ENCODE results near the gene ZNF219.

The ZNF219 gene

DNA sequence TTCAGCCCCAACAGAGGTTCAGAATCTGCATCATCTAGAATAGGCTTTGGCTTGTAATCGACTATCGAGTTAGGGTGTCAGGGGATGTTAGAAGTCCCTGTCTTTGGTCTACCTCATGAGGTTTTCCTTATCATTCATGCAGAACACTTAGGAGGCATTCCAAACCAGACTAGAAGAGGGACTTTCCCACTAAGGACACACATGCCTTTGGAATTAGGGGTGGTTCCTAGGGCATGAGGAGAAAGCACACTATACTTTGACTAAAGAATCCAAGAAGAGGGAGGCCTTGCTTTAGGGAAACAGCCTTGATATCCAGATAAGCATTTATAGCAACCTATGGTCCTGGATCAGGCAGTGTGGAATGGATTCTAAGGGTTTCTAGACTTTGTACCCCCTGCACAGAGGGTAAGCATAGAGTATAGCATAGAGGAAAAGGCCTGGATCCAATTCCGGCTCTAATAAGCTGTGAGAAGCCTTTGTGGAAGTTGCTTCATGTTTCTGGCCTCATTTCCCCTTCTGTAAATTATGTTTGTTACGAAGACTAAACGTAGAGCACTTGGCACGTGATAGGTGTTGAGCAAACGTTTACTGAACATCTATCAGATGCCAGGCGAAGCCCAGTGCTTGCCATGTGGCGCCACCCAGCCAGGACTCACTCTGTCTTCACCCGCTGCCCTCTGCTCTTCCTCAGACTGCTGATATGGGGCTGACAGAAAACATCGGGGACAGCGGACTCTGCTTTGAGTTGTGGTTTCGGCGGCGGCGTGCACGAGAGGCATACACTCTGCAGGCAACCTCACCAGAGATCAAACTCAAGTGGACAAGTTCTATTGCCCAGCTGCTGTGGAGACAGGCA lies 13.2 kb downstream of the ZNF219 start:
- FAIRE-seq = no peak

DNA sequence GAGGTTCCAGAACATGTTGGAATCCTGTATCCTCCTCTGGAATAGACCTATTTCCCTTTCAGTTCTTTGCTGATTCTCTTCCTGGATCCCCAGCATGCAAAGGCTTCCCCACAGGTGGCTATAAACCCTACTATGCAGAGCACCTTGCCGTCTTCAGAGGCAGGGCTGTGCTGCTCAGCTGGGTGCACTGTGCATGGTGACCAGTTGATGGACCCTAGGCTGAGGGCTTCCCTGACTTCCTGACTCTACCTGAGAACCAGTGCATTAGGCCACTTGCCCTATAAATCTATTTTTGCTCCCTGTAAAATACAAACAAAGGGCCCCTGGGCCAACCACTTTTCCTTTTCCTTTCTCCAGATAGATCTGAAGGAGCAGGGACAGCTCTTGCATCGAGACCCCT lies 14.1 kb downstream of the ZNF219 start:
- FAIRE-seq = no peak

DNA sequence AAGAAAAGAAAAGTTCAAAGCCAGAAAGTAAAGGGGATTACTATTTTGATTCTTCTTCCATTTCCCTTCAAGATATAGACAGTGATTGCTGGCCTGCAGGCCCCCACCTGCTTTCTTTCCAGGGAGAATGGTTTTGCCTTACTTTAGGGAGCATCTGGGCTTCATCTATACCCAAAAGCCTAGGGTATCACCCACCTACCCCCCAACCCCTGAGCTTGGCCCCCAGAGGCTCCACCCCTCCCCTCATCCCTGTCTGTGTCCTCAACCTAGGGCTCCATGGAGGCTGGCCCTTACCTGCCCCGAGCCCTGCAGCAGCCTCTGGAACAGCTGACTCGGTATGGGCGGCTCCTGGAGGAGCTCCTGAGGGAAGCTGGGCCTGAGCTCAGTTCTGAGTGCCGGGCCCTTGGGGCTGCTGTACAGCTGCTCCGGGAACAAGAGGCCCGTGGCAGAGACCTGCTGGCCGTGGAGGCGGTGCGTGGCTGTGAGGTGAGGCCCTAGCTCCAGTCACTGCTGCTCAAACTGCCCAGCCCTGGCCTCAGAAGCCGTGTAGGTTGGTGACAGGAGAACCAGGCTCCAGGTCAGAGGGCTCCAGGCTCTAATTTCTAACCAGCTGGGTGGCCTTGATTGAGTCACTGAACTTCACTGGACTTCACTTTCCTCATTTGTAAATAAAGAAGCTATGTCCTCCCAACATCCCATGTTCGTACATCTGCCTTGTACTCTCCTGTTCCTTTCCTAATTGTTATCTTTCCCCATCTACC lies 14.7 kb downstream of the ZNF219 start:
- FAIRE-seq = no peak

DNA sequence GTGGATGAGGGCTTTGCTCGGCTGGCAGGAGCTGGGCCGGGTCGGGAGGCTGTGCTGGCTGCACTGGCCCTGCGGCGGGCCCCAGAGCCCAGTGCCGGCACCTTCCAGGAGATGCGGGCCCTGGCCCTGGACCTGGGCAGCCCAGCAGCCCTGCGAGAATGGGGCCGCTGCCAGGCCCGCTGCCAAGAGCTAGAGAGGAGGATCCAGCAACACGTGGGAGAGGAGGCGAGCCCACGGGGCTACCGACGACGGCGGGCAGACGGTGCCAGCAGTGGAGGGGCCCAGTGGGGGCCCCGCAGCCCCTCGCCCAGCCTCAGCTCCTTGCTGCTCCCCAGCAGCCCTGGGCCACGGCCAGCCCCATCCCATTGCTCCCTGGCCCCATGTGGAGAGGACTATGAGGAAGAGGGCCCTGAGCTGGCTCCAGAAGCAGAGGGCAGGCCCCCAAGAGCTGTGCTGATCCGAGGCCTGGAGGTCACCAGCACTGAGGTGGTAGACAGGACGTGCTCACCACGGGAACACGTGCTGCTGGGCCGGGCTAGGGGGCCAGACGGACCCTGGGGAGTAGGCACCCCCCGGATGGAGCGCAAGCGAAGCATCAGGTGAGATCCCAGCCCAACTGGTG lies 16.8 kb downstream of the ZNF219 start:
- no peak for FAIRE-seq

DNA sequence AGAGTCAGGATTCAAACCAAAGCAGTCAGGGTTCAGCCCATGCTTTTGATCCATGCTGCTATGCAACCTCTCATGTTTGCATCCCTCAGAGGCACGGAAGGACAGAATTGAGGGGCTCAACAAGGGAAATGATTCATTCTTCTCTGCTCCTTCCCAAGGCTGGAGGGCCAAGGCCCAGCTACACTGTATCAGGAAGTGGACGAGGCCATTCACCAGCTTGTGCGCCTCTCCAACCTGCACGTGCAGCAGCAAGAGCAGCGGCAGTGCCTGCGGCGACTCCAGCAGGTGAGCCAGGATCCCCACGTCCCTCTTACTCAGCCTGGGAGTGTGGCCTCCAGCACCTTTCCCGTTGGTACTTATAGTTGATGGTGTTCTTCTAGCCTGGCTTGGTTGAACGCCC lies 19.7 kb downstream of the ZNF219 start:
- FAIRE-seq = no peak

DNA sequence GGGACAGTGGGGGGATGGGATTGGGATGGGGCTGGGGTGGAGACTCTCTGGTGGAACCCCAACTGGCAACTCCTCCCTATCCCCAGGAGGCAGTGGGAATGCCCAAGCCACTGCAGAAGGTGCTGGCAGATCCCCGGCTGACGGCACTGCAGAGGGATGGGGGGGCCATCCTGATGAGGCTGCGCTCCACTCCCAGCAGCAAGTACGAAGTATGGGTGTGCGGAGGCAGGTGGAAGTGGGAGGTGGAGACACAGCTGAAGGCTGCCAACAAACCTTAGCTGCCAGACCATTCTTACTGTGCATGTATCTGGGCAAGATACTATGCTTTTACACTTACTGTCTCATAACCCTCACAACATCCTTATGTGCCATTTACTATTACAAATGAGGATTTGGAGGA lies 20.2 kb downstream of the ZNF219 start:
- FAIRE-seq = no peak

DNA sequence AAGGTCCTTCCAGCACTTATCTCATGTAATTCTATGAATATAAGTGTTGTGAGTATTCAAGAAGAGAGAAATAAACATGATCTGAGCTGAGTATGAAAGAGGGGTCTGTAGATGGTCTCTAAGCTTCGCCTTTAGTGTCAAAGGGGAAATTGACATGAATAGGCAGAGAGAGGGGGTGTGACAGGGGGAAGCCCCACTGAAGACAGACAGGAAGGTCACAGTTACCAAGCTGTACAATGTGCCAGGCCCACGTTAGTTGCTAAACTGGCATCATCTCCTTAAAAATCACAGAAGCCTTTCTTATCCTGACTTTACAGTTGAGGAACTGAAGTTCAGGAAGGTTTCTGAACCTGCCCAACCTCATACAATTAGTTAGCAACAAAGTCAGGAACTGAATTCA lies 20.8 kb downstream of the ZNF219 start:
- FAIRE-seq = no peak

DNA sequence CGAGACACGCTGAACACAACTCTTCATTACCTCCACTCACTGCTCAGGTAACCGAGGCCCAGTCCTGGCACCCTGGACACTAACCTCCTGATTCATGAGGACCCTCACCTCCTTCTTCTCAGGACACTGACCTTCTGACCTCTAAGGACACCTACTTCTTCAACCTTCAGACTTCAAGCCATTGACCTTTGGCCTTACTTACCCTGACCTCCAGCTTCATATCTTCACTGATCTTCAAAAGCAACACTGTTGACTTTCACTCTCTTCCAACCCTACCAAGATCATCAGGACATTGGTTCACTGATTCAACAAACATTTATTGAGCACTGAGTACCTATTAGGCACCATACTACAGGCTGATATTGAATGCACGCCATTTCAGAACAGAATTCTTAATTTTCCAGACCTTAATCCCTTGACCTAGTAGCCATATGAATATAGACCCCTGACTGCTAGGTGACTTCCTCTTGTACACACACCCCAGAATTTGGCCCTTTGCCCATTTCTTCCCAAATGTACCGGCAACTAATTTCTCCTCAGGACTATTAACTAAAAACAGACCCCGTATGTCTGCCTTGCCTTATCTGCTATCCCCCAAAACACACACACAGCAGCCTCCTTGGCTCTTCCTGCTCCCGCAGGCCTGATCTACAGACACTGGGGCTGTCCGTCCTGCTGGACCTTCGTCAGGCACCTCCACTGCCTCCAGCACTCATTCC lies 22.6 kb downstream of the ZNF219 start:
- FAIRE-seq = no peak

DNA sequence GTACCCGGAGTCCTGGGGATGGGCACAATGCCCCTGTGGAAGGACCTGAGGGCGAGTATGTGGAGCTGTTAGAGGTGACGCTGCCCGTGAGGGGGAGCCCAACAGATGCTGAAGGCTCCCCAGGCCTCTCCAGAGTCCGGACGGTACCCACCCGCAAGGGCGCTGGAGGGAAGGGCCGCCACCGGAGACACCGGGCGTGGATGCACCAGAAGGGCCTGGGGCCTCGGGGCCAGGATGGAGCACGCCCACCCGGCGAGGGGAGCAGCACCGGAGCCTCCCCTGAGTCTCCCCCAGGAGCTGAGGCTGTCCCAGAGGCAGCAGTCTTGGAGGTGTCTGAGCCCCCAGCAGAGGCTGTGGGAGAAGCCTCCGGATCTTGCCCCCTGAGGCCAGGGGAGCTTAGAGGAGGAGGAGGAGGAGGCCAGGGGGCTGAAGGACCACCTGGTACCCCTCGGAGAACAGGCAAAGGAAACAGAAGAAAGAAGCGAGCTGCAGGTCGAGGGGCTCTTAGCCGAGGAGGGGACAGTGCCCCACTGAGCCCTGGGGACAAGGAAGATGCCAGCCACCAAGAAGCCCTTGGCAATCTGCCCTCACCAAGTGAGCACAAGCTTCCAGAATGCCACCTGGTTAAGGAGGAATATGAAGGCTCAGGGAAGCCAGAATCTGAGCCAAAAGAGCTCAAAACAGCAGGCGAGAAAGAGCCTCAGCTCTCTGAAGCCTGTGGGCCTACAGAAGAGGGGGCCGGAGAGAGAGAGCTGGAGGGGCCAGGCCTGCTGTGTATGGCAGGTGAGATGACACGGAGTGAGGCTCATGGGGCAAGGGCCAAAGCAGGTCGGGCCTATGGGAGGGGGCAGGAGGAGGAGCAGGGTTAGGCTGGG lies 23.8 kb downstream of the ZNF219 start:
- no peak for FAIRE-seq

DNA sequence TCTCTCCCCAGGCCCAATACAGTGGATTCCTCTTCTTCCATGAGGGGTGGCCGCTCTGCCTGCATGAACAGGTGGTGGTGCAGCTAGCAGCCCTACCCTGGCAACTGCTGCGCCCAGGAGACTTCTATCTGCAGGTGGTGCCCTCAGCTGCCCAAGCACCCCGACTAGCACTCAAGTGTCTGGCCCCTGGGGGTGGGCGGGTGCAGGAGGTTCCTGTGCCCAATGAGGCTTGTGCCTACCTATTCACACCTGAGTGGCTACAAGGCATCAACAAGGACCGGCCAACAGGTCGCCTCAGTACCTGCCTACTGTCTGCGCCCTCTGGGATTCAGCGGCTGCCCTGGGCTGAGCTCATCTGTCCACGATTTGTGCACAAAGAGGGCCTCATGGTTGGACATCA lies 24.5 kb downstream of the ZNF219 start:
- FAIRE-seq = no peak

DNA sequence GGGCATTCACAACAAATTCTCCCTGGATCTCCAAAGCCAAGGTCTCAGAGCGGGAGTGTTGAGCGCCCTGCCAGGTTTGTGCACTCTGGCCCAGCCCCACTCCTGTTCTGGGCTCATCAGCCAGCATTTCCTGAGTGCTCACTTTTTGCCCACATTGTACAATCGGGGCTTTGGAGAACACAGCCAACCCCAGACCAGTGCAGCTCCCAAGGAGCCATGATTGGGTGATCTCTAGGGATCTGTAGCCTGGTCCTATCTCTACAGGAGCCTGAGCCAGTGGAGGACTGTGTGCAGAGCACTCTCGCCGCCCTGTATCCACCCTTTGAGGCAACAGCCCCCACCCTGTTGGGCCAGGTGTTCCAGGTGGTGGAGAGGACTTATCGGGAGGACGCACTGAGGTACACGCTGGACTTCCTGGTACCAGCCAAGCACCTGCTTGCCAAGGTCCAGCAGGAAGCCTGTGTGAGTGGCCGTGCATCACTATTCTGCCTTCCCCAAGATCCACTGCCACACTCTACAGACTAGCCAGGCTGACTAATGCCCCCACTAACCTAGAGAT lies 25.6 kb downstream of the ZNF219 start:
- no peak for FAIRE-seq

DNA sequence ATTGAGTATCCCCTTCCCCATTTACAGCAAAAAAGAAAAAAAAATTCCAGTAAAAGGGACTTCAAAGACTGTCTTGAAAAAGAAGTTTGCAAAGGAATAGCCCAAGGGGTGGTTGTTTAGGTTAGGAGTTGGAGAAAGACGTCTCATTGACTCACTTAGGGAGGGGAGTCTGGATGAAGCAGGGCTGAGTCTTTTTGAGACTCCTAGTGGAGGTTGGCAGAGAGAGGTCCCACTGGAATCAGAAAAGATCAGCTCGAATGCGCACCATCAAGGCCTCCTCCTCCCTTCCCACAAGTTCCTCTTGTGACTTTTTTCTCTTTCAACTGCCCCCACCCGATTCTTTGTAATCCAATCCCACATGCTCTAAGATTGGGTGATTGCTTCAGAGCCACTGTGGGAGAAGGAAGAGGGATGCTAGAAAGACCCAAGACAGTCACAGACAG lies 26.4 kb downstream of the ZNF219 start:
- no peak for FAIRE-seq

DNA sequence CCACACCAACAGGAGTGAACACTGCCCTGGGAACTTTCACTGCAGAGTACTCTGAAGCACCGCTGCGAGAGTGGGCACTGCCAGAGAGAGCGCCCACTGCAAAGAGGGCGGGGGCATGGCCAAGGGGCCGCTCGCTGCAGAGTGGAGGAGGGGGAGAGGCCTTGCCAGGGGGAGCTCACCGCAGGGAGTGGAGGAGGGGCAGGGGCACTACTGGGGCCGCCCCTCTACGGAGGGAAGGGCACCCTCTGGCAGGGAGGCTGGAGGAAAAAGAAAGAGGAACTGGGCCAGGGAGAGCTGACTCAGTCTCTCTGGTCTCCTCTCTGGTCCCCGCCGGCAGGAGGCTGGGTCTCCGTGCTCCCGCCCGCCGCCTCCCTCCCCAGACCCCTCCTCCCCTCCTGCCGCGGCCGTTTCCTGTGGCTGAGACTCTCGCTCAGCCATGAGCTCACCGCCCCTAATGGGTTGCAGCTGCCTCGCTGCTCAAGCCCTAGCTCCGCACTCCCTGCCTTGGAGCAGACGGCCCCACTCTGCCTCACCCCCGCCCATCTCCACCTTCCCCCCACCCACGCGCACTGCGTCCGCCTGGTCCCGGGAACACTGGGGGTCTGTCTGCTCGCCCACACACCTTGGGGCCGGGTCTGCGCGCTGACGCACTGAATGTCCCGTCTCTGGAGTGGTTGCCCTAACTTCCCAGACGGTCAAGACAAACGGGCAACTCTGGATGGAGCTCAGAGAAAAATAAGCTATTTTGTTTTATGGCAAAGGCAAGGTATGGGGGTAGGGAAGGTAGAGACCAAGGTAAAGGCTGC lies 27.0 kb downstream of the ZNF219 start:
- no peak for FAIRE-seq

DNA sequence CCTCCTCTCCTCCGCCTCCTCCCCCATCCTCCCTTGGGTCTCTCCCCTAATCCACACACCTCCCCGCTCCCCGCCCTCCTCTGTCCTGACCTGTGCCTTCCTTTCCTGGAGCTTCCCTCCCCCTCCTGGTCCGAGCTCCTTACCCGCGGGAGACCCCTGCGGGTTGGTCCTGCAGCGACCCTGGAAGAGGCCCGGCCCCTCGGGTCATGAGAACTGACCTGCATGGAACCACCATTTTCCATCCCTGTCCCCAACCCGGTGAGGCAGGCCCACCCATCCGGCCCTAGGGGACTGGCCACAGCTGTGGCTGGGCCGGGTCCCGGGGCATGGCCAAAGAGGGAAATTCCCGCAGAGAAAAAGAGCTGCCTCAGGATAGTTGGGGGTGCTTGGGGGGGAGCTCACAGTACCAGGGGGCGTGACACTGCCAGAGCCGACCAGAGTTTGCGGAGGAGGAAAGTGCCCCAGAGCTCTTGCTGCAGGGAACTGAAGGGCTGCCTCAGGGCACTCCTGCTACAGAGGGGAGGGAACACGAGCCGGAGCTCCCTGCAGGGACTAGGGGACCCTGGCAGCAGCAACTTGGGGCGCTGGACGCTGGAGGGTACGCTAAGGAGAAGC lies 27.7 kb downstream of the ZNF219 start:
- FAIRE-seq = no peak

DNA sequence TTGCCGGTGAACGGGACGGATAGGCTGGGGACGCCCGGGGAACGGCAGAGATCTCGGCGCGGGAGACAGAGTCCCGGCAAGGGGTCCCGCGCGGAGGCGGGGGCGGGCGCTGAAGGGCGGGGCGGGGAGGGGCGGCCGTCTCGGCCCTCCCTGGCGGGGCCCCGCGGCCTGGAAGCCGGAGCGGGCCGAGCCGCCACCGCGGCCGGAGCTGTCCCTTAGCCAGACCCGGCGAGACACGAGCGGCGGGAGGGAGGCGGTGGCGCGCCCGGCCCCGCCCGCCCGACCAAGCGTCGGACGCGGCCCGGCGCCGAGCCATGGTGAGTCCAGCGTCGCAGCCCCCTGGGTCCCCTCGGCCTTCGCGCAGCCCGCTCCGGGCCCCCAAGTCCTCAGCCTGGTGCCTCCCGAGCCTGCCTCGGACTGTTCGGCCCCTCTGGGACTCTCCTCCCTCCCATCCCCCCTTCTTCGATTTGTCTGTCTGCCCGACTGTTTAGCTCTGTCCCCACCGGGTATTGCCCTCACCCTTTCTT lies 28.3 kb downstream of the ZNF219 start, which contains the start of gene ARHGEF40:
TSS of gene ARHGEF40 (plus strand) at position 222 of the 527 bp plus-strand sequence. CDS start at position 315, 93 bp downstream.
- FAIRE-seq = no peak

DNA sequence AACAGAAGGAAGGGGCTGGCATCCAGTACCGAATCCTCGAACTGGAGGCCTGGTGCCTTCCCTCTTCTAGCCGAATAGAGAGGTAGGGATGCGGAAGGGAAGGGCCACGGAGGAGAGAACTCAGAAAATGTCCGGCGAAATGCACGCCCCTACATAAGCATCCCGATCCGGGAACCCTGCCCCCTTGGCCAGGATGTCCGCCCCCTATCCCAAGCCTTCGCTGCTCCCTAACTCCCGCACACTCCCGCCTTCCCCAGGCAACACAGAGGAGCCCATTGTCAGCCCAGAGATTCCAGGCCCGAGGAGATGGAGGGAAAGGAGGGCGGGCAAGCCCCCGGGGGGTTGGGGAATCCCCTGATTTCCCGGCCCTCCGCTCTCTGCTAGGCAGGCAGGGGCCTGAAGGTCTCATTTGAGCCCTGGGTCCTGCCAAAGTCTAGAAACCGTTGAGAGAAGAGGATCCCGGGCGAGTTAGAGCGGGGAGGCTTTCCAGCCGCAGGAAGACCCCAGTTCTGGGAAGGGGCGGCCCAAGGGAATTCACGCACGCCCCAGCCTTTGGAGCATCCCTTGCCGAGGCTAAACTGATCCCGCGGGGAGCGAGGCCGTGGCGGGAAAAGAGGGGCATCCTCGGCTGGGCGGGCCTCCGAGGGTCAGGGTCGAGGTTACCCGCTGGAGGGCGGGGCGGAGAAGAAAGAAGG lies 28.9 kb downstream of the ZNF219 start:
- no peak for FAIRE-seq

DNA sequence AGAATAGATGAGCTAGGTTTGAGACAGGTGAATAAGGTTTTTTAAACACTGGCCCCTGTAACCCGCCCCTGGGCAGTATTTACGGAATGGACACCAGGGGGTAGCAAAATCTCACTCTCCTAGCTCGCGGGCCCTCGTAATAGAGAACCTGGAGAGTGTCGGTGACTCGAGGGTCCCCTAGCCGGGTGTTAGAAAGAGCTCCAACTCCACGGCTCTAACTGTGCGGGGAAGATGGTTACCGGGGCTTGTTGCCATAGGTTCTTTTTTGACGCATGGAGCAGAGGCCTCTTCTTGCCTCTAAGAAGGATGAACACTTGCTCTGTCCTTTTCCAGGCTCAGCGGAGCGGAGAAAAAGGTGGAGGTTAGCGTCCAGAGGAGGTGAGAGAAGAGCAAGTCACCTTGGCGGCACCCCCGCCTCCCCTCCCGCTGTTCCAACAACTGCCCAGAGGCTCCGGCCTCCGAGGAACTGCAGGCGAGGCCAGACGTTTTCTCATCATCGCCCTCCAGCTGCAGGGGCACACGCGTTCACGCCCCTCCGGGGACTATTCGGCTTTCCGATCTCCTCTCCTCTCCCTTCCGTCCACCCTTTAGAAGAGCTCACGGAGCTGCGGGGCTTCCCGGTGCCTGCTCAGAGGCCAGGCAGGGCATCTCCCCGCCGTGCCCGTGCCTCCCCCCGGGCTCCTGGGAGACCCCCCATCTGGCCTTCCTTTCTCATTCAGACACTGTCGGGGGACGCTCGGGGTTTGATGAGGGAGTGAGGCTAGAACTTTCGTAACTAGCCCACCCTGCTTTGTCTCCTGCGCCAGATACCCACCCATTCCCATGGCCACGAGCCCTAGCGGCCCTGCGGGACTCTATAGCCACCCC lies 29.7 kb downstream of the ZNF219 start:
- no peak for FAIRE-seq

DNA sequence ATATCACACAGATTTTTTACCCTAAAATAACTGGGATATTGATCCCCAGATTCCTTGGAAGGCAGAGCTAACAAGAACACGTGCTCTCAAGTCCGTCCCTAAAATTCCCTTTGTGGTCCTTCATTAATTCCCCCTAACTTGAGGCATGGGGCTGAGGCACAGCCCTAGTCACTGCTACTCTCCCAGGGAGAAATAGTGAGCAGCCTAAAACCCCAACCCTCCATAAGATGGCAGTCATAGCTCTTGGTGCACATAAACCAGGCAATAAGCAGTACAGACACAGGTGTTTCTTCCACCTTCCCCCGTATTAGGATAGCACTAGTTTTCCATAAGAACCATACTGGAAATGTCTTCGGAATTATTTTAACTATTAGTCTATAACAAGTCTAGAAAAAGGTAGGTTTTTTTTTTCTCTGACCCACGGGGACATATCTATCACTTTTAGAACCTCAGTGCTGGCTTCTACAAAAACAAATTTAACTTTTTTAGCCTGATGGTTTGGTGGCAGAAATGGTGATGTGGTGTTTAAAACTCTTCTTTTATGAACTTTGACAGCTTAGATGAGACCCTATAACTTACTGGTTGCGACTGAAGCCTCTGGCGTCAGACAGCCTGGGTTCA lies 31.5 kb downstream of the ZNF219 start:
- no peak for FAIRE-seq

All from TTC549 (cell line).